Kidney (tissue), 14 donors: ENCODE measurements around the gene CD101. TPM values are rescaled to one million over a fixed set of nuclear protein-coding genes. Genes with fewer than 3 reads are reported as not detected.

Source experiments
- DNase-seq, 5 donors: peaks; one replicate each; pipeline ENCODE4 v3.0.0-alpha.2; 2013 to 2020
- FAIRE-seq: peaks from 2 replicates; lab custom pipeline; 2012; peaks lifted over from hg19 to GRCh38; lab: Jason Lieb, UNC
- H3K27ac ChIP-seq, 2 donors: one replicate each; pipeline ENCODE4 v1.7.0; 2013; ENCODE audit warnings: low read depth in 2 of 2, low read length in 2 of 2, inconsistent platforms in 1 of 2
- H3K27me3 ChIP-seq: one replicate; pipeline ENCODE4 v1.7.1; 2013; ENCODE audit warnings: low read length, inconsistent platforms; ENCODE audit not compliant: control insufficient read depth, insufficient read depth
- H3K36me3 ChIP-seq, 3 donors: one replicate each; pipeline versions ENCODE4 v1.7.0 to v1.7.1; 2013; ENCODE audit warnings: low read length in 3 of 3, control low read depth in 1 of 3, inconsistent platforms in 1 of 3; ENCODE audit not compliant: insufficient read depth in 3 of 3, control insufficient read depth in 2 of 3
- H3K4me1 ChIP-seq, 3 donors: one replicate each; pipeline versions ENCODE4 v1.7.0 to v1.7.1; 2013; ENCODE audit warnings: low read length in 3 of 3, inconsistent platforms in 1 of 3, low read depth in 1 of 3; ENCODE audit not compliant: control insufficient read depth in 2 of 3, insufficient read depth in 2 of 3
- H3K4me3 ChIP-seq, 3 donors: one replicate each; pipeline versions ENCODE4 v1.7.0 to v1.8.1; 2013; ENCODE audit warnings: low read length in 3 of 3, control low read depth in 1 of 3, inconsistent platforms in 1 of 3
- H3K9ac ChIP-seq, 3 donors: one replicate each; pipeline versions ENCODE4 v1.7.0 to v1.7.1; 2013; ENCODE audit warnings: low read length in 3 of 3, control low read depth in 1 of 3, inconsistent platforms in 1 of 3
- H3K9me3 ChIP-seq, 3 donors: one replicate each; pipeline versions ENCODE4 v1.7.0 to v1.7.1; 2013; ENCODE audit warnings: low read length in 3 of 3, control low read depth in 1 of 3, inconsistent platforms in 1 of 3; ENCODE audit not compliant: control insufficient read depth in 2 of 3, insufficient read depth in 1 of 3
- intact Hi-C: fragments of 100-400 bp; cut with DNase I; formaldehyde crosslinking; loops from one replicate; pipeline ENCODE4 v1.11.1; 2022
- polyA plus RNA-seq: library from polyadenylated mRNA; stranded (reverse); fragments of 350-450 nt; fragmentation: Illumina TruSeq; extraction: RNeasy Lipid Tissue Mini Kit (QIAGEN cat#74804); gene quantifications from one replicate; pipeline ENCODE4 v1.2.3, GENCODE V29; 2014; ENCODE audit warnings: low read depth, low replicate concordance; ENCODE audit not compliant: insufficient read depth
- total RNA-seq: library from RNA; stranded (reverse); fragmentation: NEBNext Ultra II Directional; extraction: Animal tissue kit (Norgen Biotek cat#: 25700); gene quantifications from one replicate; pipeline ENCODE4 v1.2.1, GENCODE V29; 2021
- TF ChIP-seq, protein P1 (sequence below): IDR thresholded peaks from 3 replicates; pipeline ENCODE4 v1.5.1; 2012; ENCODE audit warnings: mild to moderate bottlenecking, moderate library complexity, borderline replicate concordance; ENCODE audit not compliant: insufficient read depth; ENCODE audit errors: extremely low read depth
- donor health status: control.
- donor health status: control.
- donor health status: control.
- donor health status: control.
- donor health status: control.
- donor health status: DM: yes; HTN: yes; CAD: no.
- donor health status: Normal renal cell carcinoma (clear cell type).

Gene CD101
- total and polyA plus RNA-seq, 2 donors from 2014 or later, result 0.22 to 1.3 TPM

GRCh38 chr1:117025568-117025967 lies 24.0 kb downstream of the CD101 start:
- TF ChIP-seq, protein P1, sequence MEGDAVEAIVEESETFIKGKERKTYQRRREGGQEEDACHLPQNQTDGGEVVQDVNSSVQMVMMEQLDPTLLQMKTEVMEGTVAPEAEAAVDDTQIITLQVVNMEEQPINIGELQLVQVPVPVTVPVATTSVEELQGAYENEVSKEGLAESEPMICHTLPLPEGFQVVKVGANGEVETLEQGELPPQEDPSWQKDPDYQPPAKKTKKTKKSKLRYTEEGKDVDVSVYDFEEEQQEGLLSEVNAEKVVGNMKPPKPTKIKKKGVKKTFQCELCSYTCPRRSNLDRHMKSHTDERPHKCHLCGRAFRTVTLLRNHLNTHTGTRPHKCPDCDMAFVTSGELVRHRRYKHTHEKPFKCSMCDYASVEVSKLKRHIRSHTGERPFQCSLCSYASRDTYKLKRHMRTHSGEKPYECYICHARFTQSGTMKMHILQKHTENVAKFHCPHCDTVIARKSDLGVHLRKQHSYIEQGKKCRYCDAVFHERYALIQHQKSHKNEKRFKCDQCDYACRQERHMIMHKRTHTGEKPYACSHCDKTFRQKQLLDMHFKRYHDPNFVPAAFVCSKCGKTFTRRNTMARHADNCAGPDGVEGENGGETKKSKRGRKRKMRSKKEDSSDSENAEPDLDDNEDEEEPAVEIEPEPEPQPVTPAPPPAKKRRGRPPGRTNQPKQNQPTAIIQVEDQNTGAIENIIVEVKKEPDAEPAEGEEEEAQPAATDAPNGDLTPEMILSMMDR, result no peak
- H3K4me3 ChIP-seq, result no peak overlapping the region
- no peak for DNase-seq
- FAIRE-seq, result no peak
- H3K27ac ChIP-seq, result no peak overlapping the region
- no peaks in the 10 kb centered on the region for H3K4me1 ChIP-seq
- H3K27me3 ChIP-seq, result no peaks in the 10 kb centered on the region
- no peaks in the 10 kb centered on the region for H3K9me3 ChIP-seq
- H3K36me3 ChIP-seq, result no peaks in the 10 kb centered on the region
- intact Hi-C loops, result no loop called here
- H3K9ac ChIP-seq, result no peak overlapping the region

DNA sequence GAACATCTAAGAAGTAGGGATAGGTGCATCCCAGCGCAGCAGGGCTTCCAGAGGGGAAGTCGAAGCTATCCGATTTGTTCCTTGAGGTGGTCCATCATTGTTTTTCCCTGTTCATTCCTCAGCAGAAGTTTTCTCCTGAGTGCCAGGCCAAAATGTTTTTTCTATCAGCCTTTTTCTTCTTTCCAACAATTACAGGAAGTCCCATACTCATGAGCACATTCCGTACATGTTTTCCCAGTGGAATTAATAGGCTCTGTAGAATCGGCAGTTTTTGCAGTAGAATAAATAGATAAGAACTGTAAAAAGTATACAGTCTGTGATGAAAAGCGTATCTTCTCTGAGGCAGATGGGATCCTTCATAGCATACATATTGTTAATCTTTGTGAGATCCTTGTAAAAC lies 24.8 kb downstream of the CD101 start:
- Histone ChIP-seq H3K27ac (no peak overlapping the region), H3K9me3 (no peaks in the 10 kb centered on the region), H3K4me1 (no peaks in the 10 kb centered on the region), H3K36me3 (no peaks in the 10 kb centered on the region), H3K9ac (no peak overlapping the region), H3K4me3 (no peak overlapping the region), H3K27me3 (no peaks in the 10 kb centered on the region)
- DNase-seq, result no peak
- TF ChIP-seq, protein P1, result no peak
- intact Hi-C loops, result no loop called here
- no peak for FAIRE-seq

DNA sequence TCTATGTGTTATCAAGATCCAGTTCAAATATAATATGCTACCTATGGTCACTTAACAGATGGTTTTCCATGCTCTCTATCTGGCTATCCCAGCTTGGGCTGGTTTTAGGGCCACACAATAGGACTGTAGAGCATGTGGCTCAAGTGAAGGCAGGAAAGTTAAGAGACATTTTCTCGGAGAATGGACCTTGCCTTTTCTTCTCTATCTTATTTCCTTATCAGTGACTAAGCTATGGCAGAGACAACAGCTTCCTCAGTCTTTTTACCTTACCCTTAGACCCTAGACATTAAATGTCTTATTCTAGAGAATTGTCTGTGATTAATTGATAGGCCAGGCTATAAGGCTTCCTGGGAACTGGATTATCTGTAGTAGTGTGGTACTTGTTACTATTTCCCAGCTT lies 28.1 kb downstream of the CD101 start:
- no peak for FAIRE-seq
- intact Hi-C loops, result no loop called here

More for the DNA sequence above, 28.1 kb downstream of the CD101 start:
- Histone ChIP-seq H3K36me3 (no peaks in the 10 kb centered on the region), H3K4me3 (no peak overlapping the region), H3K27me3 (no peaks in the 10 kb centered on the region), H3K27ac (no peak overlapping the region), H3K9ac (no peak overlapping the region), H3K9me3 (no peaks in the 10 kb centered on the region), H3K4me1 (no peaks in the 10 kb centered on the region)
- DNase-seq, result no peak
- TF ChIP-seq, protein P1, result no peak
